Heart left ventricle (tissue), 16 donors: ENCODE measurements around the gene HHATL. TPM values are rescaled to one million over a fixed set of nuclear protein-coding genes. Genes with fewer than 3 reads are reported as not detected.

Source experiments
- ATAC-seq, 4 donors: fragments of 200-7000 bp; cut with Tn5 transposase; one replicate each; pipeline ENCODE4 v1.9.1; 2020 to 2022; ENCODE audit warnings: moderate library complexity in 4 of 4, mild to moderate bottlenecking in 3 of 4, moderate number of reproducible peaks in 1 of 4
- DNase-seq, 5 donors: peaks; one replicate each; pipeline ENCODE4 v3.0.0-alpha.2; 2020
- H3K27ac ChIP-seq, 12 donors: fragments of 200-600 bp; sonication (generic) in 4 of 12; one replicate each; pipeline versions ENCODE4 v1.5.0 to v1.8.0; 2016 to 2022; ENCODE audit warnings: mild to moderate bottlenecking in 2 of 12
- H3K27me3 ChIP-seq, 9 donors: fragments of 200-600 bp; sonication (generic) in 2 of 9; one replicate each; pipeline versions ENCODE4 v1.5.1 to v1.8.0; 2016 to 2022; ENCODE audit warnings: mild to moderate bottlenecking in 3 of 9
- H3K36me3 ChIP-seq, 9 donors: fragments of 200-600 bp; sonication (generic) in 2 of 9; one replicate each; pipeline versions ENCODE4 v1.5.0 to v1.8.0; 2018 to 2022; ENCODE audit warnings: mild to moderate bottlenecking in 2 of 9
- H3K4me1 ChIP-seq, 12 donors: fragments of 200-600 bp; sonication (generic) in 4 of 12; one replicate each; pipeline versions ENCODE4 v1.5.0 to v1.8.0; 2016 to 2022; ENCODE audit warnings: mild to moderate bottlenecking in 3 of 12
- H3K4me3 ChIP-seq, 12 donors: fragments of 200-600 bp; sonication (generic) in 4 of 12; one replicate each; pipeline versions ENCODE4 v1.5.0 to v1.8.0; 2017 to 2022; ENCODE audit warnings: mild to moderate bottlenecking in 9 of 12, moderate library complexity in 4 of 12
- H3K9me3 ChIP-seq, 12 donors: fragments of 200-600 bp; sonication (generic) in 4 of 12; one replicate each; pipeline versions ENCODE4 v1.5.0 to v1.8.0; 2016 to 2022; ENCODE audit warnings: mild to moderate bottlenecking in 1 of 12
- POLR2A ChIP-seq, 2 donors: fragments of 450-650 bp; IDR thresholded peaks; one replicate each; pipeline ENCODE4 v1.6.1; 2017; ENCODE audit warnings: antibody characterized with exemption in 2 of 2, mild to moderate bottlenecking in 2 of 2, moderate library complexity in 2 of 2
- WGBS, 4 donors: extraction: QIAGEN DNeasy Blood & Tissue Kit in 2 of 4; methylation state at CpG; one replicate each; pipeline versions ENCODE4 v1.1.5 to v1.1.7; 2013 to 2018; 5-methylcytosine and 5-hydroxymethylcytosine counted together
- intact Hi-C, 10 donors: fragments of 100-400 bp; cut with DNase I; formaldehyde crosslinking; loops; one replicate each; pipeline versions ENCODE4 v1.11.1 to v1.14.2; 2022
- polyA plus RNA-seq, 2 donors: library from polyadenylated mRNA; stranded (reverse); fragments of 200-250 nt; gene quantifications; one replicate each; pipeline ENCODE4 v1.2.3, GENCODE V29; 2013
- total RNA-seq, 9 donors: library from RNA; depleted of rRNA in 2 of 9; stranded (reverse); fragments of >200 nt in 2 of 9; fragmentation: NEBNext Ultra II Directional in 3 of 9; extraction: Animal tissue kit (Norgen Biotek cat#: 25700) in 3 of 9; gene quantifications; one replicate each; pipeline versions ENCODE4 v1.1.0 to v1.2.4, GENCODE V29; 2016 to 2023
- TF ChIP-seq, protein P1 (sequence below), 12 donors: fragments of 200-600 bp; sonication (generic) in 4 of 12; IDR thresholded peaks; one replicate each; pipeline versions ENCODE4 v1.5.0 to v1.8.0; 2018 to 2022; ENCODE audit warnings: antibody characterized with exemption in 12 of 12, mild to moderate bottlenecking in 5 of 12
- donor health status: ischemic (EF 13 %, LVEDD 7.1; RV severe dilation, severe dysfunction).
- donor health status: healthy with polysubstance abuse.
- donor health status: DM: no; HTN: yes; CAD: no.
- donor health status: DM: no; HTN: no; CAD: no.
- donor health status: ischemic (EF 25% LVEDD 6.9; RV normal size, moderate dysfunction).
- donor health status: ischemic (EF 25% LVEDD 5.7; RV mildly dilated, moderate dysfunction).
- donor health status: healthy.
- donor health status: DM: yes; HTN: yes; CAD: no.
- donor health status: ischemic (EF 35%, LVEDD 5.7; RV mildly dilated, moderate dysfunction).
- donor health status: nonischemic (EF 11% LVEDD 7.7; RV severe dilation, severe dysfunction).
- donor health status: DM: yes; HTN: yes; CAD: no.
- donor health status: PGD.
- donor health status: ischemic (EF 29% LVEDD 5.4; RV normal size, mild dysfunction).
- donor health status: nonischemic (EF 23%, LVEDD 6.1; RV moderate dilation, normal function).

HHATL gene
- total and polyA plus RNA-seq, 11 donors, result 188 to 1,023 (median 538) TPM

DNA sequence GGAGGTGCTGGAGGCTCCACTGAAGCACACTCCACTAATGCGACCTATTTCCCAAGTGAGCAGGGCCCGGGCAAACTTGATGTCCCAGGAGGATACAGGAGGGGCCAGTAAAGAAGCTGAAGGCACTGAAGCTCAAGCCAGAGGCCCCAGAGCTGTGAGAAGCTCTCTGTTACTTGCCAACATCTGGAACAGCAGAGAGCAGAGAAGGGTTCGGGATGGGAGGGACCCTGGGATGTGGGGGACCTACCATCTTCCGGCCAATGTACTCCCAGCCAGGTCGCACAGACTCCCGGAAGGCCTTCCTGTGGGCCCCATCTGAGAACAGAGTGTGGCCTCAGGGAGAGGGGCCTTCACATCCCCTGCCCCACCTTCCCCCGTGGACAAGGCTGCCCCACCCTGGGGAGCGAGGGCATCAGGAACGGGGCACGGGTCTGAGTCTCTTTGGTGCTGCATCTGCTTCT is 3.1 kb downstream of the HHATL start:
- WGBS, 4 donors, result 41 to 54% (median 45%) methylated on average over 9 to 10 of the region's 10 CpGs
- H3K4me3 ChIP-seq, result peak overlapping the region in 9 of 12 donors; percentile 9 to 67 (median 25)
- intact Hi-C loops, result no loop called here
- DNase-seq (peak in 1 of 5 donors; percentile 14), ATAC-seq (no peak)
- no peaks in the 10 kb centered on the region for H3K27me3 ChIP-seq
- H3K9me3 ChIP-seq, result no peaks in the 10 kb centered on the region
- no peak for TF ChIP-seq POLR2A (IDR thresholded peaks at IDR 0.05)
- TF ChIP-seq, protein P1, sequence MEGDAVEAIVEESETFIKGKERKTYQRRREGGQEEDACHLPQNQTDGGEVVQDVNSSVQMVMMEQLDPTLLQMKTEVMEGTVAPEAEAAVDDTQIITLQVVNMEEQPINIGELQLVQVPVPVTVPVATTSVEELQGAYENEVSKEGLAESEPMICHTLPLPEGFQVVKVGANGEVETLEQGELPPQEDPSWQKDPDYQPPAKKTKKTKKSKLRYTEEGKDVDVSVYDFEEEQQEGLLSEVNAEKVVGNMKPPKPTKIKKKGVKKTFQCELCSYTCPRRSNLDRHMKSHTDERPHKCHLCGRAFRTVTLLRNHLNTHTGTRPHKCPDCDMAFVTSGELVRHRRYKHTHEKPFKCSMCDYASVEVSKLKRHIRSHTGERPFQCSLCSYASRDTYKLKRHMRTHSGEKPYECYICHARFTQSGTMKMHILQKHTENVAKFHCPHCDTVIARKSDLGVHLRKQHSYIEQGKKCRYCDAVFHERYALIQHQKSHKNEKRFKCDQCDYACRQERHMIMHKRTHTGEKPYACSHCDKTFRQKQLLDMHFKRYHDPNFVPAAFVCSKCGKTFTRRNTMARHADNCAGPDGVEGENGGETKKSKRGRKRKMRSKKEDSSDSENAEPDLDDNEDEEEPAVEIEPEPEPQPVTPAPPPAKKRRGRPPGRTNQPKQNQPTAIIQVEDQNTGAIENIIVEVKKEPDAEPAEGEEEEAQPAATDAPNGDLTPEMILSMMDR (IDR thresholded peaks at IDR 0.05), result no peak
- H3K36me3 ChIP-seq, result peaks cover 0 to 7% (median 0%) of the 10 kb centered on the region in 9 donors
- peaks cover 0 to 42% (median 6%) of the 10 kb centered on the region in 12 donors for H3K4me1 ChIP-seq
- H3K27ac ChIP-seq, result peak overlapping the region in 9 of 12 donors; percentile 18 to 88 (median 39)

- Histone ChIP-seq H3K9me3 (no peaks in the 10 kb centered on the region), H3K4me3 (peak overlapping the region in 3 of 12 donors; percentile 41 to 67 (median 48)), H3K27ac (peak overlapping the region in 4 of 12 donors; percentile 30 to 88 (median 58)), H3K27me3 (no peaks in the 10 kb centered on the region), H3K4me1 (peaks cover 0 to 36% (median 6%) of the 10 kb centered on the region in 12 donors), H3K36me3 (peaks cover 0 to 10% (median 0%) of the 10 kb centered on the region in 9 donors)
- DNase-seq, result peak in 1 of 5 donors; percentile 14
- 57 to 68% (median 60%) methylated on average over 9 of the region's 9 CpGs for WGBS, 4 donors
- ATAC-seq, result no peak
- intact Hi-C loops, result no loop called here
- TF ChIP-seq, protein P1 (IDR thresholded peaks at IDR 0.05), result no peak
- TF ChIP-seq POLR2A (IDR thresholded peaks at IDR 0.05), result no peak
Measured at GRCh38 chr3:42698911-42699230, 3.7 kb downstream of the HHATL start.

DNA sequence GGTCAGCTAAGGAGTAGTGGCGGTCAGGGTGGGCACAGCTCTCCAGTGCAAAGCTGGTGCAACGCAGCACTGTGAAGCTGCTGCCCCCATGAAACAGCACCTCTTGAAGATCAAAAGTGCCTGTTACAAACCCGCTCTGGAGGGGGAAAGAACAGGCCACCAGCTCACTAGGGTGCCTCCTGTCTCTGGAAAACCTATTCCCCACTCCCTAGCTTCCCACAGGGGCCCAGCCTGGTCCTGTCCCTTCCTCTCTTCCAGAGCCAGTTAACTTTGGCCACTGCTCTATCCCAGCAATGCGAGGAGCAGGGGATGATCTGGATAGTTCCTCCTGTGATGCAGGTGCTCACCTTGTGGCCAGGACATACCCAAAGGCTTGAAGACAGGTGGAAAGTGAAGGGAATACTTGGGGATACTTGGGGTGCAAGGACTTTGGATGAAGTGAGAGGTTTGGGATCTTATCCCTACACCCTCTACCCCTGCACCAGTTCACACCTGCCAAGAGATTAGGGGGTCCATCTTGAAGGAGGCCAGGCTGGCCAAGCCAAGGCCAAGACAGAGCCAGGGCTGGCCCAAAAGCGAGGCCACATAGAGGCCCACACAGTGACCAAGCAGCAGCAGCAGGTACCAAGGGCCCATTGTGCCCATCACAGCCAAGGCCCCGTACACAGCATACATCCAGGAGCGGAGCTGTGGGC is 4.2 kb downstream of the HHATL start:
- WGBS, 4 donors, result 68 to 86% (median 81%) methylated on average over 6 to 7 of the region's 7 CpGs
- no peak for DNase-seq
- H3K27ac ChIP-seq, result peak overlapping the region in 6 of 12 donors; percentile 9 to 88 (median 41)
- no peaks in the 10 kb centered on the region for H3K9me3 ChIP-seq
- H3K4me3 ChIP-seq, result peak overlapping the region in 1 of 12 donors; percentile 48
- H3K36me3 ChIP-seq, result peaks cover 0 to 11% (median 0%) of the 10 kb centered on the region in 9 donors
- peaks cover 0 to 31% (median 3%) of the 10 kb centered on the region in 12 donors for H3K4me1 ChIP-seq
- H3K27me3 ChIP-seq, result no peaks in the 10 kb centered on the region
- ATAC-seq, result no peak
- no peak for TF ChIP-seq POLR2A (IDR thresholded peaks at IDR 0.05)
- TF ChIP-seq, protein P1 (IDR thresholded peaks at IDR 0.05), result no peak
- intact Hi-C loops, result no loop called here

GRCh38 chr3:42697289-42698051 is 5.1 kb downstream of the HHATL start:
- no peak for ATAC-seq
- 81 to 85% (median 83%) methylated on average over 18 of the region's 18 CpGs for WGBS, 4 donors
- DNase-seq, result peak in 1 of 5 donors; percentile 15
- Histone ChIP-seq H3K27me3 (no peaks in the 10 kb centered on the region), H3K9me3 (no peaks in the 10 kb centered on the region), H3K4me3 (no peak overlapping the region), H3K27ac (peak overlapping the region in 6 of 12 donors; percentile 9 to 88 (median 37)), H3K4me1 (peaks cover 0 to 24% (median 3%) of the 10 kb centered on the region in 12 donors), H3K36me3 (peaks cover 0 to 12% (median 0%) of the 10 kb centered on the region in 9 donors)
- intact Hi-C loops, result no loop called here
- TF ChIP-seq, protein P1 (IDR thresholded peaks at IDR 0.05), result no peak
- no peak for TF ChIP-seq POLR2A (IDR thresholded peaks at IDR 0.05)
